GM21515 (cell line): ENCODE results near the gene ARHGEF10L.
"Not testable (repeated sequence)": the region's sequence is repeated elsewhere in the genome, so short reads cannot be mapped to it uniquely, and the experiment has no call there.

Experiments used
- ATAC-seq: cut with Tn5 transposase; IDR thresholded peaks from one replicate; pipeline ENCODE4 v1.9.1; 2021; ENCODE audit not compliant: unreplicated experiment

The ARHGEF10L gene

DNA sequence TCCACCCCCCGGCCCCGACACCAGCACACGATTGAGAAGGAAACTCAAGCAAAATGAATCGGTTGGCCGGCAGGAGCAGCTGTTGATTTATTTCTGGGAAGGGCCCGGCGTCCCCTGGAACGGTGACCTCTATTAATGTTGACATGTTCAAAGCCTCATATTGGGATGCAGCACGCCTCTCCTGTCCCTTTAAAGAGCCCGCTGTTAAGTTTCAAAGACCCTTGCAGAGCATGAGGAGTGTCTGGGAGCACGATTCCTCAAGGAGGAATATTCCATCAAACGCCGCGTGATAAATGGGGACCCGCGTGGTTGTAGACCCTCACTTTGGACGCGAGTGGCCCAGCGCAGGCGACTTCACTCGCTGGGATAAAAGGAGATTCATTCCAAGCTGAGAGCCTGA, 194.2 kb downstream of the ARHGEF10L start:
- no peak for ATAC-seq

DNA sequence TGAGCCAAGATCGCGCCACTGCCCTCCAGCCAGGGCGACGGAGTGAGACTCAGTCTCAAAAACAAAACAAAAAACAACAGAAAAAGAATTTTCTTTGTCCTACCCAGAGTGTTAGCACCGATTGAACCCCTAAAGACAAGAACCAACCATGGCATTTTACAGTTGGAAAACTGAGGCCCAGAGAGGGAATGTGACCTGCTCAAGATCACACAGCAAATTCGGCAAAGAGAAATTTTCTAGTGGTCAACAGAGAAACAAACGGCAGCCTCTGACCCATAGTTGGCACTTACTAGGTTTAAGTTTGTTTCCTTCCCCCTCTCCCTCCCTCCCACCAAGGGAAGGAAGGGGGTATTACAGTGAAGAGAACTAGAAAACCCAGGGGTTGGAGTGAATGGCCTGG, 195.1 kb downstream of the ARHGEF10L start:
- ATAC-seq, result no peak

DNA sequence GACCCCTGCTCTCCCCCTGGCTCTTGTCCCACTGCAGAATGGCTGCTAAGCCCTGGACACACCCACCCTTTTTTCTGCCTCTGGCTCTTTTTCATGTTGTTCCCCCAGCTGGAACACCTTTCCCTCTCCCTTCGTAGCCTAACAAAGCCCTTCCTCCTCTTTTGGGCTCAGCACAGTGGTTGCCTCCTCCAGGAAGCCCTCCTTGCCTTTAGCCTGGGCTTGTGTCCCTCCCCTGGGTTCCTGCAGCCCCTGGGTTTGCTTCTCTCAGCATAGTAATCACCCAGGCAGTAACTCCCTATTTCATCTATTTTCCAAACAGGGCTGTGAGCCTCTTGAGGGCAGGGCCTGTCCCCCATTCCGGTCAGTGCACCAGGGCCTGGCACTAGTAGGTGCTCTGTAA, 195.8 kb downstream of the ARHGEF10L start:
- ATAC-seq, result no peak

DNA sequence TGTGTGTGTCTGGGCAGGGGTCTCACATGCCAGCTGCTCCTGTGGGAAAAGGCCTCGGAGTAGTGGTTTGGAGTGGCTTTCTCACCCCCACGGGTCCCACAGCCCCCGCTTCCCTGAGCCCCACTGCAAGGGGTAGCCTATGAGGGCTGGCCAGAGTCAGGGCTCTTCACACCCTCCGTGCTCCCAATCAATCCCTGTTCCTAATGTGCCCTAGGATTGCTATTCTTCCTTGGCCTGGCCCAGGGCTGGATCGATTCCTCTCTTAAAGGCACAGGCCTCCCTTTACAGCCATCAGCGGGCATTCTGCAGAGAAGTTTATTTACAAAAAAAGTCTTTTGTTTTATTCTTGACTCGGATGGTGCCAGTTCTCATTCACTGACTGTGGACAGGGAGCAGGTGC, 196.3 kb downstream of the ARHGEF10L start:
- ATAC-seq, result no peak

DNA sequence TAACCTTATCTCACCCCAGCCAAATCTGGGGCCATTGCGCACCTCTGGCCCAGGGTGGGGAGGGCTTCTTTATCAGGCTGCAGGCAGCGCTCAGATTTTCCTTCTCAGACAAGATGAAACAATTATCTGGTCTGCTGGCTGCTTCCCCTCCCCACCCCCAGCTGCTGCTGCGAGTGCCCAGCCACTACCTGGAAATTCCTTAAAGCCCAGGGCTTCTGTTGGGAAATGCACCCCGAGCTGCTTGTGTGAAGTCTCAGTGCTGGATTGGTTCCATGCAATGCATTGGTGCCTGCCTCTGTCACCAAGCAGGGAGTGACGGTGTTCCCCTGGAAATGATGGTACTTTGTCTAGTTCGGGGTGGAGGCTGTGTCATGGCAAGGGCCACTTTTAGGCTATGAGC, 197.1 kb downstream of the ARHGEF10L start:
- no peak for ATAC-seq

DNA sequence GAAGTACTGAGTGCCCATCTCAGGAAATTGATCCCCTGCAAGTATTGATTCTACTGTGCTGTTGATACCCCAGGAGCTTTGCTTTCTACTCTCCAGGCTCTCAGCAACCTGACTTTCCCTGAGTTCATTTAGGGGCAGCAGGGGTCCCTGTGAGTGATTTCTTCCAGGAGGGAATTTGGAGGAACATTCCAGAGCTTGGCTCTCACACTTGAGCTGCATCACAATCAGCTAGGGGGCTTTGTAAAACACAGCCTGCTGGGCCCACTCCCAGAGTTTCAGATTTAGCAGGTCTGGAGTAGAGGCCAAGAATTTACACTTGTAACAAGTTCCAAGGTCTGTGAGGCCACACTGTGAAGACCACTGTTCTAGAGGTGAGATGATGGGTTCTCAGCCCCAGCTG, 199.6 kb downstream of the ARHGEF10L start:
- no peak for ATAC-seq

DNA sequence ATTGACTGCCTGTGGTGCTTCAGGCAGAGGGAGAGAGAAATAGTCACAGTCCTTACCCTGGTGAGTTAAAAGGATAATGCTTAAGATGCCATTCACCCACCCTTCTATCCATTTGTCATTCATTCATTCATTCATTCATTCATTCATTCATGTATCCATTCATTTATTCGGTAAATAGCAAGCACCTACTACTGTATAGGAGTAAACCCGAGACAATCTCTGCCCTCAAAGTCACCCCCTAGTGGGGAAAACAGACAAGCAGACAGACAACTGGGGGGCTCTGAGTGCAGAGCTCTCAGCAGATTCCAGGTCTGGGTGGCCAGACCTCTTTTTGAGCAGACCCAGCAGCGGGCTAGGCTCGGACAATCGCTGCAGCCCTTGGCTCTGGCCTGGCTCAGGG, 201.6 kb downstream of the ARHGEF10L start:
- no peak for ATAC-seq

DNA sequence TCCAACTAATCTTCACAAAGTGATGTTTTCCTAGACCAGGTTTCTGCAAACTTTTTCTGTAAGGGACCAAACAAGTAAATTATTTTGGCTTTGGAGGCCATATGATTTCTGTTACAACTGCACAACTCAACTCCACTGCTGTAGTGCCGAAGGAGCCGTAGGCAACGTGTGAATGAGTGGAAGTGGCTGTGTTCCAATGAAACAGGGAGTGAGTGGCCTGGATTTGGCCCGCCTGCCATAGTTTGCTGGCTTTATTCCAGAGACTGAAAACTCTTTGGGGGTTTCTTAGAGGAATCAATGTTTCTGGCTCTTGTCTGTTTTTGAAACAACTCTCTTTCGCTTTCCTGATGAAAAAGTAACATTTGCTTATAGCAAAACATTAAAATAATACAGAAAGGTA, 203.1 kb downstream of the ARHGEF10L start:
- ATAC-seq, result no peak

DNA sequence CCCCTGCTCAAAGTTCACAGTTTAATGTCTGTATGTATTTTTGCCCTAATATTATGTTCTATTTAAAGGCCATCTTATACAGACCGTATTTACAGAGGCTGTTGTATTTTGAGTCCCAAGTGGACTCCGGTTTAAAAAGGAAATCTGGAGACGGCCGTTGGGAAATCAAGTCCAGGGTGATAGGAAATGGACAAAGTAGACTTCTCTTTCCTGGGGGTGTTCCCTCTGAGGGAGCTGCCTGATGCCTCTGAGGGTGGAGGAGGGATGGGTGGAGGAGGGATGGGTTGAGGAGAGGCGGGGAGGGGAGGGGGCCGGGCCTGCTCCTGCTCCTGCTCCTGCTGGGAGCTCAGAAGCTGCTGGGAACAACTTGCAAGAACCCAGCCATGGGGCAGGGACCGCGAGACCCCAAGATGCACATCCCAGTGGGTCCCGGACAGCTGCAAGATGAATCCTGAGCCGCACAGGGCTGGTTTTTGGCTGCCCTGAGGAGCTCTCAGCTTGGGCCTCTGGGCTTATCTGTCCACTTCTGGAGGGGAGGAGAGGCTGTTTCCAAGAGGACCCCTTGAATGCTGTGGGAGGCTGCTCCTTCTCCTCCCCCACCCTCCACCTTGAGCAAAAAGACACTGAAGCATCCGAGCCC, 203.6 kb downstream of the ARHGEF10L start:
- no peak for ATAC-seq

DNA sequence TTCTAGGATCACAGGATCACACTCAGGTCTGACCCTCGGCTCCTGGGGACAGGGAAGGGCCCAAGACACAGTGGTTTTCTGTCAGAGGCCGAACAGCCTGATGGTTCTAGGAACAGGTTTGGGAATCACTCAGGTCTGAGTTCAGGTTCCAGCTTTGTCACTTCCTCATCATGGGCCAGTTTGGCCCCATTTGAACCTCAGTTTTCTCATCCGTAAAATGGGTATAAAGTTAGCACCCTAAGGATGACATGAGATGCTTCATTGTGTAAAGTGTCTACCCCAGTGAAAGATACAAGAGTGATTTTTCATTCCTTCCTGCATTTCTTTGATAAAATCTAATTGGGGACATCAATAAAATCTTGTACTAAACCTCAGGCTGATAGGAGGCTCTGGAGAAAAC, 204.4 kb downstream of the ARHGEF10L start:
- no peak for ATAC-seq

DNA sequence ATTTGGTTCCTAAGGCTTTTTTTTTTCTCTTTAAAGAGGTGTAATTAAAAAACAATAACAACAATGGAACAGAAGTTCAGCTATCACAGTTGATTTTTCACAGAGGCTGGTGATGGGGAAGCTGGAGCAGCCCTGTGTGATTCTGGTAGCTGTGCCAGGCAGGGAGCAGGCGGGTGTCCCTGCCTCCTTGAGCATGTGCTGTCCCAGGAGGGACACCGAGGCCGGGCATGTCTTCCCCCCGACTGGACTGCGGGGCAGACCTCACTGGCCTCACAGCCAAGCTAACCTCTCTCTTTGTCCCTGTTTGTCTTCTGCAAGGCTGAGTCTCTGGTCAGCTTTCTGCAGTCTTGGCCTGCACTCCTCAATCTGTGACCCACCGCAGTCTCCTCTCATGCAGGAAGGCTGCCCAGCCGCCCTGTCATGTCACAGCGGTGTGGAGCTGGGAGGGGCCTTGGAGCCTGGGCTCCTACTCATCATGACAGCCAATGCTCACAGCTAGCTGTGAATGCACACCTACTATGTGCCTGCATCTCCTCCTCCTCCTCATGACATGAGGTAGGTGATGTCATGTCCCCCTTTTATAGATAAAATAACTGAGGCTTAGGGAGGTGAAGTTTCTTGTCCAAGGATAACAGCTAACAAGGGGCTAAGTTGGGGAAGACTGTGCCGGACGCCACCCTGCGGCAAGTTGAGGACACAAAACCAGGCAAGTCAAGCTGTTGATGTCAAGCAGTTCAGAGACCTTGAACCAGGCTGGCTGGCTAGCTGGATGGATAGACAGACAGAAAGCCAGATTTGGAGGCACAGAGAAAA, 205.4 kb downstream of the ARHGEF10L start:
- no peak for ATAC-seq

DNA sequence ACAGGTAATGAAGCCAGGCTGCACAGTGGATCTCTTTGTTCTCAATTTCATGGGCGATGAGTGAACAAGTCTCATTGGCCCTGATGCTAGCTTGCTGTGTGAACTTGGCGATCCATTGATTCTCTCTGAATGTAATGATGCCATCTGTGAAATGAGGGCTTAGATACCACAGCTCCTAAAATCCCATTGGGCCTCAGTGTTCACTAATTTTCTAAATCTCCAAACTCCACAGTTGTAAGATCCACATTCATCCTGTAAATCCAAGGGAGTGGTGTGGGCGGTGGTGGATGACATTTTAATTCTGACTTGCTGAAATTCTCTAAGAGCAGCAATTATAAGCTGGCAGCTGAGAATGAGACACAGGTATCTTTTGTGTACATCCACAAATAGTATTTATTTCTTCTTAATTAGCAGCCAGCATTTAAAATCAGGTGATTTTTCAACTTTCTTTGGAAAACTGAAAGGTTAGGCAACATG, 206.0 kb downstream of the ARHGEF10L start:
- ATAC-seq, result no peak

DNA sequence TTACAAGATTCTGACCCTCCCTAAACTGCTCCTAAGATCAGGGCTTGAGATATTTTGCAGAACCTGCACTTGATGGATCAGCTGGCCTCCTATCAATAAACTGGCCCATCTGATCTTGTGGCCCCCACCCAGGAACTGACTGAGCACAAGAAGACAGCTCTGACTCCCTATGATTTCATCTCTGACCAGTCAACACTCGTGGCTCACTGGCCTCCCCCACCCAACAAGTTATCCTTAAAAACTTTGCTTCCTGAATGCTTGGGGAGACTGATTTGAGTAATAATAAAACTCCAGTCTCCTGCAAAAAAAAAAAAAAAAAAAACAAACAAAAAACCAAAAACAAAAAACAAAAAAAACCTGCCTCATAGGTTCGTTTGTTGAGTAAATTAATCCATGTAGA, 206.8 kb downstream of the ARHGEF10L start:
- not testable (repeated sequence) for ATAC-seq

DNA sequence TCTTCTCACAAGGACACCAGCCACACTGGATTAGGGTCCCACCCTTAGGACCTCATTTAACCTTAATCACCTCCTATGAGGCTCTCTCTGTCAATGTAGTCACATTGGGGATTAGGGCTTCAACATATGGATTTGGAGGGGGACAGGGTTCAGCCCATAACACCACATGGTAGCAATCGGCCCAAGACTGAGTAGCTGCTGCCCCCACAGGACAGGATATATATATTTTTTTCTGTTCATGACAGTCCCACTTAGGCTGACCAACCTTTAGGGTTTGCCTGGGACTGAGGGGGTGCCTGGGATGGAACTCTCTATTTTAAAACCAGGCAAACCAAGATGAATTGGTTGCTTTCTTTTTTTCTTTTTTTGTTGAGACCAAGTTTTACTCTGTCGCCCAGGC, 207.4 kb downstream of the ARHGEF10L start:
- ATAC-seq, result no peak
